Astrocyte (in vitro differentiated cells and primary cell): ENCODE data around the gene APC2.

Source experiments
- EZH2 ChIP-seq: IDR thresholded peaks from 2 replicates; pipeline ENCODE4 v1.6.1; 2012; ENCODE audit warnings: mild to moderate bottlenecking, low read length, inconsistent platforms; ENCODE audit not compliant: insufficient read depth
- TF ChIP-seq, protein P1 (sequence below): IDR thresholded peaks from 2 replicates; pipeline ENCODE4 v1.5.1; 2011; ENCODE audit warnings: low read depth, mild to moderate bottlenecking, inconsistent platforms, low read length, moderate library complexity; ENCODE audit not compliant: insufficient read depth

DNA sequence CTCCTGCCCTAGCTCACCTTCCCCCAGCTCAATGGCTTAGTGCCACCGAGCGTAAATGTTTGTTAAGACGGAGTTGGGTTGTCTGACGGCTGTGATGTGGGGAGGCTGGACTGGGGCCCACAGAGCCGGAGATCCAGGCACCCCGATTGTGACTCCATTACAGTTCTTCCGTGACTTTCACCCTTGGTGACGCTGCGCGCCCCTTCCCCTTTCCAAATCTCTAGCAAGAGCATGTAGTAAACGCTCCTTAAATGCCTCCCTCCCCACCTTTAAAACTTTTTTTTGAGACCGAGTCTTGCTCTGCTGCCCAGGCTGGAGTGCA is 41.9 kb downstream of the APC2 start:
- TF ChIP-seq, protein P1, sequence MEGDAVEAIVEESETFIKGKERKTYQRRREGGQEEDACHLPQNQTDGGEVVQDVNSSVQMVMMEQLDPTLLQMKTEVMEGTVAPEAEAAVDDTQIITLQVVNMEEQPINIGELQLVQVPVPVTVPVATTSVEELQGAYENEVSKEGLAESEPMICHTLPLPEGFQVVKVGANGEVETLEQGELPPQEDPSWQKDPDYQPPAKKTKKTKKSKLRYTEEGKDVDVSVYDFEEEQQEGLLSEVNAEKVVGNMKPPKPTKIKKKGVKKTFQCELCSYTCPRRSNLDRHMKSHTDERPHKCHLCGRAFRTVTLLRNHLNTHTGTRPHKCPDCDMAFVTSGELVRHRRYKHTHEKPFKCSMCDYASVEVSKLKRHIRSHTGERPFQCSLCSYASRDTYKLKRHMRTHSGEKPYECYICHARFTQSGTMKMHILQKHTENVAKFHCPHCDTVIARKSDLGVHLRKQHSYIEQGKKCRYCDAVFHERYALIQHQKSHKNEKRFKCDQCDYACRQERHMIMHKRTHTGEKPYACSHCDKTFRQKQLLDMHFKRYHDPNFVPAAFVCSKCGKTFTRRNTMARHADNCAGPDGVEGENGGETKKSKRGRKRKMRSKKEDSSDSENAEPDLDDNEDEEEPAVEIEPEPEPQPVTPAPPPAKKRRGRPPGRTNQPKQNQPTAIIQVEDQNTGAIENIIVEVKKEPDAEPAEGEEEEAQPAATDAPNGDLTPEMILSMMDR: no peak
- no peak for TF ChIP-seq EZH2
